GM23338 (cell line): ENCODE results near the gene DAAM1. TPM values are rescaled to one million over a fixed set of nuclear protein-coding genes. Genes with fewer than 3 reads are reported as not detected.

Source experiments
- ATAC-seq: fragments of 200-7000 bp; cut with Tn5 transposase; 3 replicates; pipeline ENCODE4 v1.9.1; 2020
- DNase-seq: peaks from one replicate; pipeline ENCODE4 v3.0.0-alpha.2; 2015; ENCODE audit warnings: low spot score
- H2AFZ ChIP-seq: fragments of 200-600 bp; sonication (generic); 2 replicates; pipeline ENCODE4 v1.8.0; 2016; ENCODE audit warnings: antibody characterized with exemption, mild to moderate bottlenecking, moderate library complexity
- H3F3A ChIP-seq: fragments of 200-600 bp; sonication (generic); replicated peaks from 2 replicates; pipeline ENCODE4 v1.8.0; 2017; ENCODE audit warnings: antibody characterized with exemption, mixed run types, low read depth
- H3K27ac ChIP-seq: fragments of 200-600 bp; sonication (generic); 2 replicates; pipeline ENCODE4 v1.6.1; 2016; ENCODE audit warnings: low read depth
- H3K27me3 ChIP-seq: fragments of 200-600 bp; sonication (generic); 2 replicates; pipeline ENCODE4 v1.8.0; 2016; ENCODE audit warnings: mild to moderate bottlenecking, mixed run types, moderate library complexity; ENCODE audit not compliant: insufficient read depth
- H3K36me3 ChIP-seq: fragments of 200-600 bp; sonication (generic); 2 replicates; pipeline ENCODE4 v1.8.0; 2016; ENCODE audit warnings: mild to moderate bottlenecking; ENCODE audit not compliant: insufficient read depth
- H3K4me1 ChIP-seq: fragments of 200-600 bp; sonication (generic); 2 replicates; pipeline ENCODE4 v1.8.0; 2016; ENCODE audit warnings: mild to moderate bottlenecking, moderate library complexity; ENCODE audit not compliant: insufficient read depth
- H3K4me2 ChIP-seq: fragments of 200-600 bp; sonication (generic); 2 replicates; pipeline ENCODE4 v1.7.1; 2017; ENCODE audit warnings: mixed run types
- H3K4me3 ChIP-seq: fragments of 200-600 bp; sonication (generic); 2 replicates; pipeline ENCODE4 v1.6.1; 2016; ENCODE audit warnings: mixed run types
- H3K79me2 ChIP-seq: fragments of 200-600 bp; sonication (generic); replicated peaks from 2 replicates; pipeline ENCODE4 v1.8.0; 2017; ENCODE audit warnings: mild to moderate bottlenecking; ENCODE audit not compliant: insufficient read depth
- H3K9me2 ChIP-seq: fragments of 200-600 bp; sonication (generic); 2 replicates; pipeline ENCODE4 v1.8.0; 2017; ENCODE audit not compliant: insufficient read depth
- H4K20me1 ChIP-seq: fragments of 200-600 bp; sonication (generic); replicated peaks from 2 replicates; pipeline ENCODE4 v1.8.0; 2017; ENCODE audit warnings: mild to moderate bottlenecking; ENCODE audit not compliant: insufficient read depth
- H3K27ac Mint-ChIP-seq: 2 replicates; pipeline ENCODE4 v1.8.0; 2020; ENCODE audit warnings: inconsistent platforms, mild to moderate bottlenecking, moderate library complexity, mixed read lengths
- H3K27me3 Mint-ChIP-seq: 3 replicates; pipeline ENCODE4 v1.8.0; 2022; ENCODE audit warnings: low read depth, mild to moderate bottlenecking, moderate library complexity, mixed read lengths, inconsistent platforms; ENCODE audit not compliant: insufficient read depth, poor library complexity
- H3K36me3 Mint-ChIP-seq: 3 replicates; pipeline ENCODE4 v1.8.0; 2021; ENCODE audit warnings: low read depth, mild to moderate bottlenecking, inconsistent platforms, moderate library complexity, mixed read lengths
- H3K4me1 Mint-ChIP-seq: 3 replicates; pipeline ENCODE4 v1.8.0; 2020; ENCODE audit warnings: mild to moderate bottlenecking, inconsistent platforms, mixed read lengths
- H3K4me3 Mint-ChIP-seq: 3 replicates; pipeline ENCODE4 v1.8.0; 2021; ENCODE audit warnings: moderate library complexity, mild to moderate bottlenecking, inconsistent platforms, mixed read lengths
- H3K9me3 Mint-ChIP-seq: 3 replicates; pipeline ENCODE4 v1.8.0; 2020; ENCODE audit warnings: moderate library complexity, mild to moderate bottlenecking, inconsistent platforms, mixed read lengths
- CREB1 ChIP-seq: fragments of 250-450 bp; sonication (Bioruptor Pico); IDR thresholded peaks from 2 replicates; pipeline ENCODE4 v1.5.0; 2020; ENCODE audit warnings: low read depth, mild to moderate bottlenecking, moderate library complexity
- EZH2 ChIP-seq: fragments of 200-600 bp; sonication (generic); IDR thresholded peaks from one replicate; pipeline ENCODE4 v1.8.0; 2017; ENCODE audit warnings: antibody characterized with exemption, mild to moderate bottlenecking, low read depth; ENCODE audit not compliant: unreplicated experiment
- EZH2phosphoT487 ChIP-seq: fragments of 200-600 bp; sonication (generic); IDR thresholded peaks from one replicate; pipeline ENCODE4 v1.8.1; 2018; ENCODE audit warnings: antibody characterized with exemption; ENCODE audit not compliant: unreplicated experiment
- JUNB ChIP-seq: IDR thresholded peaks from one replicate; pipeline ENCODE4 v1.6.1; 2016; ENCODE audit warnings: antibody characterized with exemption; ENCODE audit not compliant: unreplicated experiment
- NANOG ChIP-seq: IDR thresholded peaks from 2 replicates; pipeline ENCODE4 v1.6.1; 2016; ENCODE audit warnings: antibody characterized with exemption, borderline replicate concordance
- POLR2AphosphoS5 ChIP-seq: IDR thresholded peaks from 2 replicates; pipeline ENCODE4 v1.6.1; 2016; ENCODE audit warnings: antibody characterized with exemption, low read depth
- REST ChIP-seq: IDR thresholded peaks from one replicate; pipeline ENCODE4 v1.6.1; 2018; ENCODE audit warnings: antibody characterized with exemption; ENCODE audit not compliant: unreplicated experiment
- STAT1 ChIP-seq: IDR thresholded peaks from one replicate; pipeline ENCODE4 v1.6.1; 2016; ENCODE audit warnings: antibody characterized with exemption; ENCODE audit not compliant: unreplicated experiment
- ZNF114 ChIP-seq: fragments of 250-450 bp; sonication (Bioruptor Pico); IDR thresholded peaks from 2 replicates; pipeline ENCODE4 v1.5.0; 2020; ENCODE audit warnings: mild to moderate bottlenecking, moderate library complexity
- ZNF331 ChIP-seq: fragments of 250-450 bp; sonication (Bioruptor Pico); IDR thresholded peaks from 2 replicates; pipeline ENCODE4 v1.5.0; 2020; ENCODE audit warnings: low read depth, mild to moderate bottlenecking, moderate library complexity
- polyA plus RNA-seq: library from polyadenylated mRNA; unstranded; fragments of >200 nt; fragmentation: Nextera tagmentation; extraction: Ambion mirVana; gene quantifications from 2 replicates; pipeline ENCODE4 v1.2.1, GENCODE V29; 2016
- total RNA-seq: library from RNA; depleted of rRNA; stranded (reverse); fragments of >200 nt; shearing (Covaris generic); gene quantifications from 2 replicates; pipeline ENCODE4 v1.2.3, GENCODE V29; 2014
- TF ChIP-seq, protein P1 (sequence below), 2 experiments: fragments of 200-600 bp in 1 of 2; sonication (generic) in 1 of 2; conservative IDR thresholded peaks; 2 replicates each; pipeline versions ENCODE4 v1.5.1 to v1.6.1; 2016 to 2017; ENCODE audit warnings: antibody characterized with exemption in 2 of 2, low read depth in 2 of 2, mild to moderate bottlenecking in 2 of 2, moderate library complexity in 1 of 2
- TF ChIP-seq, protein P2 (sequence below): fragments of 250-450 bp; sonication (Bioruptor Pico); IDR thresholded peaks from 2 replicates; pipeline ENCODE4 v1.5.0; 2020; ENCODE audit warnings: mild to moderate bottlenecking, moderate library complexity
- TF ChIP-seq, protein P3 (sequence below): IDR thresholded peaks from 2 replicates; pipeline ENCODE4 v1.6.1; 2016; ENCODE audit warnings: antibody characterized with exemption

DAAM1 gene
- total and polyA plus RNA-seq, 2 experiments from 2014 or later: 36.3 to 42.1 TPM

- no peak for DNase-seq
- no peaks in the 10 kb centered on the region for H3K9me3 Mint-ChIP-seq
- Histone ChIP-seq H4K20me1 (no peaks in the 10 kb centered on the region), H3K27me3 (no peaks in the 10 kb centered on the region), H2AFZ (no peak overlapping the region), H3K4me3 (no peak overlapping the region), H3F3A (no peaks in the 10 kb centered on the region), H3K36me3 (peaks cover 3% of the 10 kb centered on the region; the same call in 1 of the 2 replicates), H3K9me2 (no peaks in the 10 kb centered on the region), H3K27ac (no peak overlapping the region), H3K79me2 (no peaks in the 10 kb centered on the region), H3K4me2 (no peak overlapping the region), H3K4me1 (no peaks in the 10 kb centered on the region)
- H3K36me3 Mint-ChIP-seq: peaks cover 7% of the 10 kb centered on the region; the same call in 1 of the 3 replicates
- H3K27ac Mint-ChIP-seq: no peak overlapping the region
- no peak overlapping the region for H3K4me3 Mint-ChIP-seq
- no peaks in the 10 kb centered on the region for H3K27me3 Mint-ChIP-seq
- TF ChIP-seq NANOG (no peak), EZH2phosphoT487 (no peak), ZNF331 (CRISPR knock-in tag) (no peak), EZH2 (no peak), REST (no peak), STAT1 (no peak), JUNB (no peak), ZNF114 (CRISPR knock-in tag) (no peak), POLR2AphosphoS5 (no peak), CREB1 (CRISPR knock-in tag) (no peak)
- TF ChIP-seq, protein P1, sequence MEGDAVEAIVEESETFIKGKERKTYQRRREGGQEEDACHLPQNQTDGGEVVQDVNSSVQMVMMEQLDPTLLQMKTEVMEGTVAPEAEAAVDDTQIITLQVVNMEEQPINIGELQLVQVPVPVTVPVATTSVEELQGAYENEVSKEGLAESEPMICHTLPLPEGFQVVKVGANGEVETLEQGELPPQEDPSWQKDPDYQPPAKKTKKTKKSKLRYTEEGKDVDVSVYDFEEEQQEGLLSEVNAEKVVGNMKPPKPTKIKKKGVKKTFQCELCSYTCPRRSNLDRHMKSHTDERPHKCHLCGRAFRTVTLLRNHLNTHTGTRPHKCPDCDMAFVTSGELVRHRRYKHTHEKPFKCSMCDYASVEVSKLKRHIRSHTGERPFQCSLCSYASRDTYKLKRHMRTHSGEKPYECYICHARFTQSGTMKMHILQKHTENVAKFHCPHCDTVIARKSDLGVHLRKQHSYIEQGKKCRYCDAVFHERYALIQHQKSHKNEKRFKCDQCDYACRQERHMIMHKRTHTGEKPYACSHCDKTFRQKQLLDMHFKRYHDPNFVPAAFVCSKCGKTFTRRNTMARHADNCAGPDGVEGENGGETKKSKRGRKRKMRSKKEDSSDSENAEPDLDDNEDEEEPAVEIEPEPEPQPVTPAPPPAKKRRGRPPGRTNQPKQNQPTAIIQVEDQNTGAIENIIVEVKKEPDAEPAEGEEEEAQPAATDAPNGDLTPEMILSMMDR (conservative IDR thresholded peaks at IDR 0.05; ENCODE audit: low read depth in 2 of 2): no peak
- TF ChIP-seq, protein P2, sequence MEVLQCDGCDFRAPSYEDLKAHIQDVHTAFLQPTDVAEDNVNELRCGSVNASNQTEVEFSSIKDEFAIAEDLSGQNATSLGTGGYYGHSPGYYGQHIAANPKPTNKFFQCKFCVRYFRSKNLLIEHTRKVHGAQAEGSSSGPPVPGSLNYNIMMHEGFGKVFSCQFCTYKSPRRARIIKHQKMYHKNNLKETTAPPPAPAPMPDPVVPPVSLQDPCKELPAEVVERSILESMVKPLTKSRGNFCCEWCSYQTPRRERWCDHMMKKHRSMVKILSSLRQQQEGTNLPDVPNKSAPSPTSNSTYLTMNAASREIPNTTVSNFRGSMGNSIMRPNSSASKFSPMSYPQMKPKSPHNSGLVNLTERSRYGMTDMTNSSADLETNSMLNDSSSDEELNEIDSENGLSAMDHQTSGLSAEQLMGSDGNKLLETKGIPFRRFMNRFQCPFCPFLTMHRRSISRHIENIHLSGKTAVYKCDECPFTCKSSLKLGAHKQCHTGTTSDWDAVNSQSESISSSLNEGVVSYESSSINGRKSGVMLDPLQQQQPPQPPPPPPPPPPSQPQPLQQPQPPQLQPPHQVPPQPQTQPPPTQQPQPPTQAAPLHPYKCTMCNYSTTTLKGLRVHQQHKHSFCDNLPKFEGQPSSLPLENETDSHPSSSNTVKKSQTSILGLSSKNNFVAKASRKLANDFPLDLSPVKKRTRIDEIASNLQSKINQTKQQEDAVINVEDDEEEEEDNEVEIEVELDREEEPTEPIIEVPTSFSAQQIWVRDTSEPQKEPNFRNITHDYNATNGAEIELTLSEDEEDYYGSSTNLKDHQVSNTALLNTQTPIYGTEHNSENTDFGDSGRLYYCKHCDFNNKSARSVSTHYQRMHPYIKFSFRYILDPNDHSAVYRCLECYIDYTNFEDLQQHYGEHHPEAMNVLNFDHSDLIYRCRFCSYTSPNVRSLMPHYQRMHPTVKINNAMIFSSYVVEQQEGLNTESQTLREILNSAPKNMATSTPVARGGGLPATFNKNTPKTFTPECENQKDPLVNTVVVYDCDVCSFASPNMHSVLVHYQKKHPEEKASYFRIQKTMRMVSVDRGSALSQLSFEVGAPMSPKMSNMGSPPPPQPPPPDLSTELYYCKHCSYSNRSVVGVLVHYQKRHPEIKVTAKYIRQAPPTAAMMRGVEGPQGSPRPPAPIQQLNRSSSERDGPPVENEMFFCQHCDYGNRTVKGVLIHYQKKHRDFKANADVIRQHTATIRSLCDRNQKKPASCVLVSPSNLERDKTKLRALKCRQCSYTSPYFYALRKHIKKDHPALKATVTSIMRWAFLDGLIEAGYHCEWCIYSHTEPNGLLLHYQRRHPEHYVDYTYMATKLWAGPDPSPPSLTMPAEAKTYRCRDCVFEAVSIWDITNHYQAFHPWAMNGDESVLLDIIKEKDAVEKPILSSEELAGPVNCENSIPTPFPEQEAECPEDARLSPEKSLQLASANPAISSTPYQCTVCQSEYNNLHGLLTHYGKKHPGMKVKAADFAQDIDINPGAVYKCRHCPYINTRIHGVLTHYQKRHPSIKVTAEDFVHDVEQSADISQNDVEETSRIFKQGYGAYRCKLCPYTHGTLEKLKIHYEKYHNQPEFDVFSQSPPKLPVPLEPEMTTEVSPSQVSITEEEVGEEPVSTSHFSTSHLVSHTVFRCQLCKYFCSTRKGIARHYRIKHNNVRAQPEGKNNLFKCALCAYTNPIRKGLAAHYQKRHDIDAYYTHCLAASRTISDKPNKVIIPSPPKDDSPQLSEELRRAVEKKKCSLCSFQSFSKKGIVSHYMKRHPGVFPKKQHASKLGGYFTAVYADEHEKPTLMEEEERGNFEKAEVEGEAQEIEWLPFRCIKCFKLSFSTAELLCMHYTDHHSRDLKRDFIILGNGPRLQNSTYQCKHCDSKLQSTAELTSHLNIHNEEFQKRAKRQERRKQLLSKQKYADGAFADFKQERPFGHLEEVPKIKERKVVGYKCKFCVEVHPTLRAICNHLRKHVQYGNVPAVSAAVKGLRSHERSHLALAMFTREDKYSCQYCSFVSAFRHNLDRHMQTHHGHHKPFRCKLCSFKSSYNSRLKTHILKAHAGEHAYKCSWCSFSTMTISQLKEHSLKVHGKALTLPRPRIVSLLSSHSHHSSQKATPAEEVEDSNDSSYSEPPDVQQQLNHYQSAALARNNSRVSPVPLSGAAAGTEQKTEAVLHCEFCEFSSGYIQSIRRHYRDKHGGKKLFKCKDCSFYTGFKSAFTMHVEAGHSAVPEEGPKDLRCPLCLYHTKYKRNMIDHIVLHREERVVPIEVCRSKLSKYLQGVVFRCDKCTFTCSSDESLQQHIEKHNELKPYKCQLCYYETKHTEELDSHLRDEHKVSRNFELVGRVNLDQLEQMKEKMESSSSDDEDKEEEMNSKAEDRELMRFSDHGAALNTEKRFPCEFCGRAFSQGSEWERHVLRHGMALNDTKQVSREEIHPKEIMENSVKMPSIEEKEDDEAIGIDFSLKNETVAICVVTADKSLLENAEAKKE (CRISPR knock-in tag): no peak
- TF ChIP-seq, protein P3, sequence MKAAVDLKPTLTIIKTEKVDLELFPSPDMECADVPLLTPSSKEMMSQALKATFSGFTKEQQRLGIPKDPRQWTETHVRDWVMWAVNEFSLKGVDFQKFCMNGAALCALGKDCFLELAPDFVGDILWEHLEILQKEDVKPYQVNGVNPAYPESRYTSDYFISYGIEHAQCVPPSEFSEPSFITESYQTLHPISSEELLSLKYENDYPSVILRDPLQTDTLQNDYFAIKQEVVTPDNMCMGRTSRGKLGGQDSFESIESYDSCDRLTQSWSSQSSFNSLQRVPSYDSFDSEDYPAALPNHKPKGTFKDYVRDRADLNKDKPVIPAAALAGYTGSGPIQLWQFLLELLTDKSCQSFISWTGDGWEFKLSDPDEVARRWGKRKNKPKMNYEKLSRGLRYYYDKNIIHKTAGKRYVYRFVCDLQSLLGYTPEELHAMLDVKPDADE: no peak
- no peak for ATAC-seq
- H3K4me1 Mint-ChIP-seq: peaks cover 4% of the 10 kb centered on the region; the same call in 2 of the 3 replicates
These were observed 104.6 kb downstream of the DAAM1 start for GRCh38 chr14:59292921-59293534.
